K562 (cell line): ENCODE results near the gene RBMS3. TPM values are rescaled to one million over a fixed set of nuclear protein-coding genes. Genes with fewer than 3 reads are reported as not detected.

Source experiments
- ATAC-seq: fragments of 200-7000 bp; cut with Tn5 transposase; 3 replicates; pipeline ENCODE4 v1.9.1; 2020; ENCODE audit warnings: moderate library complexity
- BruUV-seq: library from RNA; stranded (reverse); fragments of 400-500 nt; replicated peaks from 2 replicates; lab custom pipeline; 2021; lab: Mats Ljungman, UMichigan
- CTCF ChIA-PET: fragments of 300-600 bp; formaldehyde crosslinking; extraction: SDS; loops from one replicate; lab custom pipeline; 2021; ENCODE audit warnings: low intra/inter-chr PET ratio; lab: Yijun Ruan, JAX
- POLR2A ChIA-PET: fragments of 300-600, 350-650 bp; sonication (Branson Sonifier 250); formaldehyde crosslinking; extraction: SDS; loops from one replicate; lab custom pipeline; 2021; ENCODE audit warnings: antibody characterized with exemption, inconsistent platforms; lab: Yijun Ruan, JAX
- DNase-seq, 4 experiments: peaks; one replicate each; pipeline versions ENCODE4 v3.0.0 to v3.0.0-alpha.2; 2011 to 2018; ENCODE audit warnings: low spot score in 3 of 4, mixed read lengths in 3 of 4; ENCODE audit errors: extremely low read depth in 1 of 4
- FAIRE-seq: peaks from 2 replicates; lab custom pipeline; 2011; peaks lifted over from hg19 to GRCh38; lab: Jason Lieb, UNC
- H2AFZ ChIP-seq: 2 replicates; pipeline ENCODE4 v1.6.0; 2011; ENCODE audit warnings: low read depth, low read length, control low read depth, inconsistent platforms
- H3K27ac ChIP-seq: fragments of 200-600 bp; 3 replicates; pipeline ENCODE4 v1.8.0; 2011; ENCODE audit warnings: low read depth, mild to moderate bottlenecking, control low read depth, inconsistent platforms, low read length, moderate library complexity, mixed read lengths; ENCODE audit errors: extremely low read depth
- H3K27me3 ChIP-seq, 2 experiments: fragments of 300-600 bp in 1 of 2; 2 replicates in 1 of 2; 3 replicates in 1 of 2; pipeline versions ENCODE4 v1.6.0 to v1.8.0; 2011; ENCODE audit warnings: inconsistent platforms in 2 of 2, low read length in 2 of 2, mild to moderate bottlenecking in 1 of 2, mixed read lengths in 1 of 2, moderate library complexity in 1 of 2; ENCODE audit not compliant: control insufficient read depth in 2 of 2, insufficient read depth in 2 of 2
- H3K36me3 ChIP-seq: fragments of 300-600 bp; 3 replicates; pipeline ENCODE4 v1.8.0; 2011; ENCODE audit warnings: mild to moderate bottlenecking, low read length, inconsistent platforms; ENCODE audit not compliant: control insufficient read depth, insufficient read depth
- H3K4me1 ChIP-seq, 2 experiments: fragments of 200-600 bp in 1 of 2; replicated peaks in 1 of 2; 2 replicates in 1 of 2; 3 replicates in 1 of 2; pipeline versions ENCODE4 v1.5.1 to v1.8.0; 2011; ENCODE audit warnings: inconsistent platforms in 2 of 2, low read length in 2 of 2, mild to moderate bottlenecking in 1 of 2, mixed read lengths in 1 of 2, moderate library complexity in 1 of 2; ENCODE audit not compliant: control insufficient read depth in 2 of 2, insufficient read depth in 2 of 2
- H3K4me2 ChIP-seq: 2 replicates; pipeline ENCODE4 v1.6.1; 2011; ENCODE audit warnings: low read length, control low read depth, inconsistent platforms, mixed read lengths; ENCODE audit not compliant: insufficient read depth
- H3K4me3 ChIP-seq: fragments of 200-600 bp; sonication (generic), shearing (Covaris generic); 2 replicates; pipeline ENCODE4 v1.5.1; 2016; ENCODE audit warnings: control low read depth, inconsistent platforms
- H3K79me2 ChIP-seq: fragments of 200-600 bp; 3 replicates; pipeline ENCODE4 v1.8.0; 2011; ENCODE audit warnings: low read length, inconsistent platforms; ENCODE audit not compliant: control insufficient read depth, insufficient read depth
- H3K9ac ChIP-seq, 2 experiments: 2 replicates each; pipeline versions ENCODE4 v1.6.0 to v1.6.1; 2011; ENCODE audit warnings: low read depth in 2 of 2, low read length in 2 of 2, control low read depth in 1 of 2, inconsistent platforms in 1 of 2, mild to moderate bottlenecking in 1 of 2, mixed read lengths in 1 of 2; ENCODE audit not compliant: insufficient read depth in 1 of 2
- H3K9me1 ChIP-seq: one replicate; pipeline ENCODE4 v1.6.0; 2011; ENCODE audit warnings: inconsistent platforms, mild to moderate bottlenecking, low read length, moderate library complexity; ENCODE audit not compliant: control insufficient read depth, insufficient read depth
- H3K9me3 ChIP-seq: replicated peaks from 2 replicates; pipeline ENCODE4 v1.5.1; 2011; ENCODE audit warnings: low read depth, low read length, inconsistent platforms; ENCODE audit not compliant: control insufficient read depth, insufficient read depth
- H4K20me1 ChIP-seq: replicated peaks from 2 replicates; pipeline ENCODE4 v1.6.1; 2011; ENCODE audit warnings: low read length, inconsistent platforms, mixed read lengths; ENCODE audit not compliant: control insufficient read depth, insufficient read depth
- ARID3B ChIP-seq: fragments of 250-450 bp; sonication (Bioruptor Pico); IDR thresholded peaks from 2 replicates; pipeline ENCODE4 v1.4.0; 2020; ENCODE audit warnings: borderline replicate concordance
- ATF7 ChIP-seq: fragments of 450-650 bp; IDR thresholded peaks from 2 replicates; pipeline ENCODE4 v1.7.1; 2014; ENCODE audit warnings: mild to moderate bottlenecking, moderate library complexity
- HLTF ChIP-seq: fragments of 450-650 bp; IDR thresholded peaks from 2 replicates; pipeline ENCODE4 v1.6.1; 2016
- HNRNPUL1 ChIP-seq: fragments of 200-400 bp; formaldehyde crosslinking; IDR thresholded peaks from 2 replicates; pipeline ENCODE4 v1.6.1; 2017; ENCODE audit warnings: low read length
- MEF2D ChIP-seq: conservative IDR thresholded peaks from 2 replicates; pipeline ENCODE4 v1.6.1; 2016; ENCODE audit warnings: low read depth, missing genetic modification characterization, missing compliant biosample characterization
- NFRKB ChIP-seq: fragments of 450-650 bp; IDR thresholded peaks from 2 replicates; pipeline ENCODE4 v1.6.1; 2016; ENCODE audit warnings: low read depth
- NFYB ChIP-seq: IDR thresholded peaks from 2 replicates; pipeline ENCODE4 v1.6.1; 2011; ENCODE audit warnings: mild to moderate bottlenecking, moderate library complexity; ENCODE audit not compliant: insufficient read length; ENCODE audit errors: extremely low read depth
- RAD21 ChIP-seq, 2 experiments: fragments of 250-450 bp in 1 of 2; fragments of 450-650 bp in 1 of 2; sonication (Bioruptor Pico) in 1 of 2; formaldehyde crosslinking in 1 of 2; IDR thresholded peaks in 1 of 2; conservative IDR thresholded peaks in 1 of 2; 2 replicates each; pipeline versions ENCODE4 v1.4.0 to v1.8.0; 2020 to 2022; ENCODE audit warnings: mild to moderate bottlenecking in 2 of 2, moderate library complexity in 1 of 2
- RNF2 ChIP-seq: sonication (generic); IDR thresholded peaks from 2 replicates; pipeline ENCODE4 v1.6.1; 2016
- TAF9B ChIP-seq: fragments of 450-650 bp; IDR thresholded peaks from 2 replicates; pipeline ENCODE4 v1.6.1; 2018; ENCODE audit warnings: mild to moderate bottlenecking; ENCODE audit not compliant: partially characterized antibody
- UBTF ChIP-seq, 2 experiments: IDR thresholded peaks; 2 replicates each; pipeline ENCODE4 v1.6.1; 2012; ENCODE audit warnings: improper control_type of control experiment in 2 of 2, low read depth in 2 of 2, low read length in 2 of 2, borderline replicate concordance in 1 of 2
- ZBTB8A ChIP-seq: fragments of 450-650 bp; IDR thresholded peaks from 2 replicates; pipeline ENCODE4 v1.6.1; 2018; ENCODE audit warnings: mild to moderate bottlenecking, moderate library complexity; ENCODE audit not compliant: partially characterized antibody
- ZKSCAN8 ChIP-seq: fragments of 200-800 bp; sonication (Bioruptor generic); IDR thresholded peaks from 2 replicates; pipeline ENCODE4 v1.6.1; 2016; ENCODE audit warnings: missing genetic modification characterization, missing compliant biosample characterization
- ZNF778 ChIP-seq: fragments of 450-650 bp; formaldehyde crosslinking; IDR thresholded peaks from 2 replicates; pipeline ENCODE4 v1.4.0; 2020; ENCODE audit warnings: mild to moderate bottlenecking, moderate library complexity
- WGBS: fragments of 100-300 bp; shearing (Covaris generic); methylation state at CpG from one replicate; pipeline ENCODE4 v1.1.6; 2016; ENCODE audit warnings: low coverage, mixed read lengths; ENCODE audit not compliant: insufficient coverage; ENCODE audit errors: missing lambda C conversion rate; 5-methylcytosine and 5-hydroxymethylcytosine counted together
- in situ Hi-C: fragments of 300-500 bp; cut with MboI; formaldehyde crosslinking; loops from 4 replicates; pipeline ENCODE4 v1.15.0; 2018; ENCODE audit warnings: inconsistent platforms, mixed read lengths
- intact Hi-C: fragments of 100-400 bp; cut with micrococcal nuclease; formaldehyde crosslinking; loops from 2 replicates; pipeline ENCODE4 v1.14.2; 2022
- polyA plus RNA-seq, 8 experiments: library from polyadenylated mRNA; depleted of rRNA in 4 of 8; stranded (reverse) in 5 of 8; unstranded in 3 of 8; fragments of >200 nt; fragmentation: Nextera tagmentation in 2 of 8; fragmentation: Illumina TruSeq in 1 of 8; extraction: Ambion mirVana in 2 of 8; extraction: Trizol in 1 of 8; gene quantifications; 2 replicates each; pipeline versions ENCODE4 v1.2.1 to v1.2.3, GENCODE V29; 2011 to 2014; ENCODE audit warnings: inconsistent platforms in 1 of 8, missing spikeins in 1 of 8
- total RNA-seq, 7 experiments: library from RNA; depleted of rRNA in 6 of 7; stranded (reverse); fragments of >200 nt in 6 of 7; fragmentation: Illumina TruSeq in 2 of 7; extraction: Trizol in 2 of 7; gene quantifications; 2 replicates each; pipeline versions ENCODE4 v1.2.1 to v1.2.3, GENCODE V29; 2011 to 2021; ENCODE audit warnings: low replicate concordance in 1 of 7

The RBMS3 gene
- total and polyA plus RNA-seq, 9 of the 15 experiments (the other 6 are each of a cell fraction or from before 2014, with no cell fraction given): 0.20 TPM; not detected in 8

DNA sequence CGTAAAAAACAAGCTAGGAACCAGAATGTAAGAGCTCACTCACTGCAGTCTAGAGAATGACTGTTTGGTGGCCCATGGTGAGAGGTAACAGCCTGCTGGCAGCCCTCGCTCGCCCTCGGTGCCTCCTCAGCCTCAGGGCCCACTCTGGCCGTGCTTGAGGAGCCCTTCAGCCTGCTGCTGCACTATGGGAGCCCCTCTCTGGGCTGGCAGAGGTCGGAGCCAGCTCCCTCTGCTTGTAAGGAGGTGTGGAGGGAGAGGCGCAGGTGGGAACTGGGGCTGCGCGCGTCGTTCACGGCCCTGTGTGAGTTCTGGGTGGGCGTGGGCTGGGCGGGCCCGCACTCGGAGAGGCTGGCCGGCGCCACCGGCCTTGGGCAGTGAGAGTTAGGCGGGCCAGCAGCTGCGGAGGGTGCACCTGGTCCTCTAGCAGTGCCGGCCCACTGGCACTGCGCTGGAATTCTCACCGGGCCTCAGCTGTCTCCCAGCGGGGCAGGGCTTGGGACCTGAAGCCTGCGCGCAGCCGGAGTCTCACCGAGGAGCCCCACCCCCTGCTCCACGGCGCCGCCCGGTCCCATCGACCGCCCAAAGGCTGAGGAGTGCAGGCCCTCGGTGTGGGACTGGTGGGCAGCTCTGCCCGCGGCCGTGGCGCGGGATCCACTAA lies 420.6 kb downstream of the RBMS3 start:
- intact Hi-C loops: no loop called here
- BruUV-seq: no TSS peak
- Histone ChIP-seq H3K4me3 (no peak overlapping the region), H3K9me1 (no peaks in the 10 kb centered on the region), H2AFZ (no peak overlapping the region)
- CTCF ChIA-PET: no interaction called here
- TF ChIP-seq MEF2D (tag) (no peak), TAF9B (no peak), NFRKB (no peak), ZBTB8A (no peak), ARID3B (CRISPR knock-in tag) (no peak), HLTF (no peak), RAD21 (CRISPR knock-in tag; conservative IDR thresholded peaks at IDR 0.05 in 1 of 2, IDR thresholded peaks at IDR 0.05 in 1 of 2) (no peak), HNRNPUL1 (no peak), UBTF (IDR thresholded peaks at IDR 0.05; ENCODE audit: borderline replicate concordance in 1 of 2, low read depth in 2 of 2, low read length in 2 of 2) (no peak), NFYB (no peak), RNF2 (no peak), ZKSCAN8 (CRISPR knock-in tag) (no peak), ZNF778 (CRISPR knock-in tag) (no peak), ATF7 (no peak)
- TF ChIP-seq, all 486 proteins: peak for 0
- Histone ChIP-seq H3K79me2 (no peaks in the 10 kb centered on the region), H3K4me2 (no peak overlapping the region), H3K9me3 (no peaks in the 10 kb centered on the region; the same call in 1 of the 2 replicates), H3K27ac (no peak overlapping the region), H3K4me1 (no peaks in the 10 kb centered on the region), H4K20me1 (no peaks in the 10 kb centered on the region), H3K36me3 (no peaks in the 10 kb centered on the region), H3K9ac (no peak overlapping the region), H3K27me3 (no peaks in the 10 kb centered on the region)
- WGBS: 8% methylated on average over 37 of the region's 41 CpGs
- POLR2A ChIA-PET: no interaction called here
- FAIRE-seq (no peak), ATAC-seq (no peak), DNase-seq (no peak)
- in situ Hi-C loops: no loop called here
